HG03066 (cell line): ENCODE measurements around the gene TBC1D30.
"Not testable (repeated sequence)": the region's sequence is repeated elsewhere in the genome, so short reads cannot be mapped to it uniquely, and the experiment has no call there.

Source experiments
- ATAC-seq: cut with Tn5 transposase; IDR thresholded peaks from one replicate; pipeline ENCODE4 v1.9.1; 2021; ENCODE audit warnings: low read depth; ENCODE audit not compliant: unreplicated experiment

Gene TBC1D30

GRCh38 chr12:64802180-64802775 lies 22.2 kb upstream of the TBC1D30 start:
- ATAC-seq, result not testable (repeated sequence)

- no peak for ATAC-seq
These were observed 18.3 kb upstream of the TBC1D30 start for GRCh38 chr12:64806173-64806572.

GRCh38 chr12:64806593-64807460 lies 17.6 kb upstream of the TBC1D30 start:
- ATAC-seq, result no peak

GRCh38 chr12:64808110-64808509 lies 16.3 kb upstream of the TBC1D30 start:
- no peak for ATAC-seq

- ATAC-seq, result no peak
These were observed 13.6 kb upstream of the TBC1D30 start for GRCh38 chr12:64810831-64811230.

GRCh38 chr12:64813723-64814122 lies 10.7 kb upstream of the TBC1D30 start:
- ATAC-seq, result no peak

GRCh38 chr12:64814432-64814831 lies 10.0 kb upstream of the TBC1D30 start:
- no peak for ATAC-seq

GRCh38 chr12:64819816-64820402 lies 4.5 kb upstream of the TBC1D30 start:
- no peak for ATAC-seq

- ATAC-seq, result no peak
These were observed 3.9 kb upstream of the TBC1D30 start for GRCh38 chr12:64820593-64820992.

- no peak for ATAC-seq
These were observed 3.3 kb upstream of the TBC1D30 start for GRCh38 chr12:64821116-64821630.

- ATAC-seq, result peak; percentile 21
These were observed 332 bp upstream of the TBC1D30 start for GRCh38 chr12:64824130-64824499.

GRCh38 chr12:64825143-64826021 lies 935 bp downstream of the TBC1D30 start:
- ATAC-seq, result peak; percentile 23

GRCh38 chr12:64826234-64826633 lies 1.8 kb downstream of the TBC1D30 start:
- no peak for ATAC-seq

- no peak for ATAC-seq
These were observed 4.3 kb downstream of the TBC1D30 start for GRCh38 chr12:64828713-64829112.

GRCh38 chr12:64833928-64834327 lies 9.5 kb downstream of the TBC1D30 start:
- ATAC-seq, result no peak

GRCh38 chr12:64835901-64836300 lies 11.5 kb downstream of the TBC1D30 start:
- ATAC-seq, result no peak

- ATAC-seq, result no peak
These were observed 12.4 kb downstream of the TBC1D30 start for GRCh38 chr12:64836856-64837255.

- ATAC-seq, result no peak
These were observed 13.0 kb downstream of the TBC1D30 start for GRCh38 chr12:64837427-64837826.

GRCh38 chr12:64840119-64840518 lies 15.7 kb downstream of the TBC1D30 start:
- no peak for ATAC-seq

GRCh38 chr12:64840949-64841717 lies 16.7 kb downstream of the TBC1D30 start:
- no peak for ATAC-seq
